HG03280 (cell line): ENCODE measurements around the gene ABCC4.

Experiments
- ATAC-seq: cut with Tn5 transposase; IDR thresholded peaks from one replicate; pipeline ENCODE4 v1.9.1; 2021; ENCODE audit warnings: mild to moderate bottlenecking, moderate library complexity; ENCODE audit not compliant: unreplicated experiment

ABCC4 gene

DNA sequence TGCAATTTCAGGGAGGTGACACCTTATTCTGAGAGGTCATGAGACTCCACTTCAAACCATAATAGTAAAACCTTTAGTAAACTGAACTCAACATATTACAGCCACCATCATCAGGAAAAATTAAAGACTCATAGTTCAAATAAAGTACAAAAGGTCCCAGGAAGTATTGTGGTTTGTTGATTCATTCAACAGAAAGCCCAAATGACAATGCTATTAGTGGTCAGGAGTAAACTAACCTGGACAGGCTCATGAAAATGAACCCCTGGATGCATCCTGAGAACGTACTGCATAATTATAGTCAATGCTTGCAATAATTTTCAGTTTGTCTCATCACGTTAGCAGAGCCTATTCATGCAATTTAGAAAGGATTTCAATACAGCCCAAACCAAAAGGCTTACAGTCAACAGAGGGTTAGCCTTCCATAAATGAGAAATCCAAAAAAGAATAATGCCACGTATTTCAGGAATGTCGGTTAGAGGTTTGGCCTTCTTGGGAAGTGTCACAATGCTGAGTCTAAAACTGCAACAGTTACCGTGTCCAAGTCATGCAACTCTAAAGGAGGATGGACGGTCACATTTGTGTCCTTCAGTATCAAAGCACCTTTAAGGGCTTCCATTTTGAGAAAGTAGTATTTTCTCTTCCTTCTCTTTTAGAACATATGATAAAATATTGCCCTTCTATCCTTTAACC lies 280.8 kb downstream of the ABCC4 start:
- ATAC-seq, result no peak

DNA sequence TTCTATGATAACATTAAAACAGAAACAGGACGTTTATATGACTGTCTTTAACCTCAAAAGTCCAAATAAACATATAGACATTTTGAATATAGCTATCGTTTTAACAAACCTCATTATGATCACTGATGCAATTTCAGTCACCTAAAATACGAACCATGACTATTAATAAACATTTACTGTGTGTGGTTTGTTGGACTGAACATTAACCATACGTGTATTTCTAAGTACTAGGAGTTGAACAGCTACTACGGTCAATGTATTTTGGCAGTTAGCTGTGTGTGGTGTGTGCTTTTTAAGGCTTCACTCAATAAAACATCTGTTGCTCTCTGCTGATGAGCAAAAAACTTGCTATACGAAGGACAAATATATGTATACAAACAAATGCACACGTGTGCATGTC lies 281.4 kb downstream of the ABCC4 start:
- no peak for ATAC-seq

DNA sequence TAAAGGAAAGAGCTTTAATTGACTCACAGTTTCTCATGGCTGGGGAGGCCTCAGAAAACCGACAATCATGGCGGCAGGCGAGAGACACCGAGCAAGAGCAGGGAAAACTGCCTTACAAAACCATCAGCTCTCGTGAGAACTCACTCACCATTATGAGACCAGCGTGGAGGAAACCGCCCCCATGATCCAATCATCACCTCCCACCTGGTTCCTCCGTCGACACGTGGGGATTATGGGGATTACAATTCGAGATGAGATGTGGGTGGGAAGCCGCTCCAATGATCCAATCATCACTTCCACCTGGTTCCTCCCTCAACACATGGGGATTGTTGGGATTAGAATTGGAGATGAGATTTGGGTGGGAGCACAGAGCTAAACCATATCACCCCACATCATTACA lies 293.9 kb downstream of the ABCC4 start:
- ATAC-seq, result no peak

DNA sequence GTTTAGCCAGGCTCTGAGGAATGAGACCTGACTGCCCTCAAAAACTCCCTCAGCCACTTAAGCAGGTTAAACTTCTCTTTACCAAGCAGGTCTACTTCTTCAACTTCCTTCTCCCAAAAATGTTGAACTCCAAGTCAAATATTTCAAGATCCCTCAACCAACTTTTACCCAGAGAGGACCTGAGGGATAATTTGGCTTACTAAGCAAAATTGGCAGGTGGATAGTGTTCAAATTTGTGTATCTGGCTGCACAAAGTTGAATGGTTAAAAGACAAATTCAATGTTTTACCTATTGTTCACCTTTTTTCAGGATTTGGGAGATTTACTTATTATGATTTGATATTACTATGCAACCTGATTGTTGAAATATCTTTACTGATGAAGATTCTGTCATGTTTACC lies 296.0 kb downstream of the ABCC4 start:
- ATAC-seq, result no peak

DNA sequence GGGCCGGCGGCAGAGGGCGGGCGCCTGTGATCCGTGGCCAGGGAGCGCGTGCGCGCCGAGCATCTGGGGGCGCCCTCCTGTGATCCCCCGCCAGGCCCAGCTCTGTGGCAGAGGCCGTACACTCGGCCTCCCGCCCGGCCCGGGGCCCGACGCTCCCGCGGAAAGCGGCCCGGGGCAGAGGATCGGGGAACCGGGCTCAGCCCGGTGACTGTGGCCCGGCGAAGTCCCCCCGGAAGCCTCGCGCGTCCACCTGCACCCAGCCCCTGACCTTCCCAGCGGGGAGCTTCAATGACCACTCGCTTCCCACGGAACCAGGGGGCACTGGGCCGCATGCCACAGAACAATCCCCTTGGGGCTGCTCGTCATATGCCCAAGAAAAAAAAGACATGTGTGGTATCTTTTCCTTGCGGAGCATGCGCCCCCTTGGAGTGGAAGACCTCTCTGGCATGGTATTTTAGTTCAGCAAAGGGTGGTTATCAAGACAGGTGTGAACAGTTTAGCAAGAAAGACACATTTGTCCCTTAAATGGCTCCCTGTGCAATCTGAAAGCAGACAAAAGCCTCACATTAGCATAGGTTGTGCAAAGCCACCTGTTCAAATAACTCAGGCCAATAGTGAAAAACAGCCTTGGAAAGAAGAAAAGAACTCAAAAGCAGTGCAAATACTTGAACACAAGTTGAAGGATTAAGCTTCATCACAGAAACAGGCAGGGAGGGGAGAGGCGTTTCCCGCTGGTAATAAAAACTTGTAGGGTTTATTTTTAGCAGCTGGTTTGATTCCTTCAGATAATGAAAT lies 298.0 kb downstream of the ABCC4 start:
- no peak for ATAC-seq

DNA sequence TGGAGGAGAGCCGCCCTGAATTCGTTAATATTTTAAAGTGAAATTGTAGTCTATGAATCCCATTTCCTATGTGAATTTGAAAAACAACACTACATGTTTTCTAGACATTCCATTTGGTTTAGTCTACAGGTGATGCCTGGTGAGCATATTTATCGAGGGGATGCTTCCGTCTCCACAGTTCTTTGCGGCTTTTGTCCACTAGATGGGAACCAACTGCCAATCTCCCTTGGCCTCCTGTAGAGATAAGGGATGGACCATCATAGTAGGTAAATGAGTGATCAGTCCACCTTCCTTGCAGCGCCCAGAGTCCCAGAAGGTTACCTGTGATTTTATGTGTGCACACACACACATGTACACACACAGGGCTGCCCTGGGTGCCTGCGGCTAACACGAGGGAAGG lies 299.1 kb downstream of the ABCC4 start:
- no peak for ATAC-seq

DNA sequence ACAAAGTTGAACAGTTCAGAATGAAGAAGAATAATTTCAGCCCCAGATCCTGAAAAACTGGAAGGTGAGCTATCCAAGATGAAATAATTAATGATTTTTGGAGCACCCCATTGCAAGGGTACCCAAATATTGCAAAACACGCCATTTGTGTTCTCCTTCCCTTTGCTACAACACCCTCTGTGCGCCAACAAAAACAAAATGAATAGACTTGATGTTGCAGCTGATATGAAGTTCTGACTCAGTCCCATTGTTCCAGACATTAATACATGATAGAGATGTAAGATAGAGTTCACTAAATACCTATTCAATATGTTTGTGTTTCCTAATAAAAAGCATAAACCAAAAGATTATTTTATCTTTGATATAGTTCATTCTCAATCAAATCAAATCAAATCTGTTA lies 301.4 kb downstream of the ABCC4 start:
- no peak for ATAC-seq

DNA sequence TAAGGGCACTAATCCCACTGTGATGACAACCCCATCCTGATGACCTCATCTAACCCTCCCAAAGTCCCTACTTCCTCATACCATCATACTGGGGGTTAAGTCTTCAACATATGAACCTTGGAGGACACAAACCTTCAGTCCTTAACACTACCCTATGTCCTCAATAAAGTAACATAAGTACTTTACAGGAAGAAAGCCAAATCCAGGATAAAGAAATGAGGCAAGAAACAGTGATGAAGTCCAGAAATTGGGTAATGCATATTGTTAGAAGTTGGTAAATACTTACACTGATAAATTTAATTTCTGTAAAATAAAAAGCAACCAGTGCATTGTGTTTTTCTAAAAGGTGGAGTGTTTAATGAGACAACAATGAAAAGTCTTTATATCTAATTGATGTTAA lies 304.1 kb downstream of the ABCC4 start:
- ATAC-seq, result no peak

DNA sequence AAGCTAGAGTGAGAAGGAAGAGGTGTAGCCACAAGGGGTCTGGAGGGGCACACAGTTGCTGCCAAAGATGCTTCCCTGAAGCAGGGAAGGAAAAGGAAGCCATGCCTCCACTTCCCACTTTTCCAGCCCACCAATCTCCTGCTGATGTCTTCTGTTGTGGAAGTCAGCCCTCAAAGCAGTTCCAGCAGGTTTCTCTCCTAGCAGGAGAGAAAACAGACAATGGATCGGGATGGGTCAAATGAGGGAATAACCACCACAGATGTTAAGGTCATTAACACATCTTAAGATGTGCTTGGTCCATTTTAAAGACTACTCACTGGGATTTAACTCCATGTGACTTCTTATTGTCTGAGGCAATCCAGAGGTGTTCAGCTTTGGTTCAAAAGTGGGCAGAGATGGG lies 304.8 kb downstream of the ABCC4 start:
- no peak for ATAC-seq

DNA sequence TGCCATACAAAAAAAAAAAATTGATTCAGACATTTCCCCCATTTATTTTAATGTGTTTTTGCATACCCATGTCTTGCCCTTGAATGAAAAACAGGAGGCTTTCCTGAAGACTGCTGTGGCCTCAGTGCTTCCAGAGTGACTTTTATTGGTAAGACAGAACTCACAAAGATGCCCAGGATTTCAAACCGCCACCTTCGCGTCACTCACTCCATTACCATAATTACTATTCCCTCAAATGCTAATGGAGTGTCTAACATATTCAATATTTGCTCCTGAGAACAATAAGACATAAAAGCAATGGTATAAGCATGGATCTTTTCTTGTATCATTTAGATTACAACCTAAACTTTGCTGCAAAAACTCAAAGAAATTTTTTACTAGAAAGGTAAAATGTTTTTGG lies 306.7 kb downstream of the ABCC4 start:
- no peak for ATAC-seq

DNA sequence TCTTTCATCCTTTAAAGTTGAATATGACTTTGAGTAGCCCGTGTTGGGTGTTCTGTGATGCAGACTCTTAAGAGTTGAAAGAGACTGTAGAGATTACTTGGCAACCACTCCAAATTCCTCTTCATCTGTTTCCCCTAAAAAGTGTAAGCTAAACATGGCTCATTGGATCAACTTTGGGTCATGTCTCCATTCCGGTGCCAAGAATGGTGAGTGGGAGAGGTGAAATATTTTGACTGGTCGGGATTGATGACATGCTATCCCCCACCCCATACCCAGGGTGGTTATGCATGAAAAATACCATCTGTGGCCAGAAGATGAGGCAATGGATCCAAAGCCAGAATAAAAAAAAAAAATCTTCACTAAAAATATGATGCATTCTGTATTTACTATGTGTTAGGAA lies 307.6 kb downstream of the ABCC4 start:
- ATAC-seq, result no peak

DNA sequence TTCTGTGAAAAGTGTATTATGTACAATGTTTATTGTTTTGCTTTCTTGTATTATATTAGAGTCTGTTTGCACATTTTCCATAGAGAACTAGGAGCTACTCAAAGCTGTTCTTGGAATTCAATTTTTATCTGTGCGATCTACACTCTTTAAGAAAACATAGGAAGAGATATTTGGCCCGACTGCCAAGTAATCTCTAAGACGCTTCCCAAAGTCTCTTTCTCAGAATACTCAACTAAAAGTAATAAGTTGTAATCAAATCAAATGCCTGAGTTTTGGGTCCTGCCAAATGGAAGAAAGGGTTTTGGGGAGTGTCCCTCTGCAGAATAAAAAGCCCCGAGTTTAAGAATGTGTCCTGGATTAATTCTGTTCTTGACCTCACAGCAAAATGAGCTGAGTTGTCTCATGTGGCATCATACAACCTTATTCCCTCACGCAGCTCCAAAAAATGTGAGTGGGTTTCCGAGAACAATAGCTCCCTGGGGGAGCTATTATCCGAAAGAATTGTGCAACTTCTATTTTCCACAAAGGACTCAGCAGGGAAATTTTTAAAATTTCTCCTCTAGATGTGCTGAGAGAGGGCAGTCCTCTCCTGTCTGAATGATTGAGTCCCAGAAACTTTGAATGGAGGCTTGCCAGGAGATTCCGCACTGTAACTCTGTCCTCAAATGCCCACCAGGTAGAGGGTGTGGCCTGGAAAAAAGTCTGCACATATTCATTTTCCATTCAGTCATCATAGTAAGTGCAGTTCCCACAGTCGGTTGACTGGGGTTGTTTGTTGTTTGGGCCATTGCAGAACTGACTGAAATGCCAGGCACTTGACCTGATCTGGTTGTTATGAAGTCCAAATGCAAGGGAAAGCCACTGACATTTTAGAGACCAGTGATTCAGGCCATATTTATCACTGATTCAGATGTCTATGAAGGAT lies 309.0 kb downstream of the ABCC4 start:
- no peak for ATAC-seq

DNA sequence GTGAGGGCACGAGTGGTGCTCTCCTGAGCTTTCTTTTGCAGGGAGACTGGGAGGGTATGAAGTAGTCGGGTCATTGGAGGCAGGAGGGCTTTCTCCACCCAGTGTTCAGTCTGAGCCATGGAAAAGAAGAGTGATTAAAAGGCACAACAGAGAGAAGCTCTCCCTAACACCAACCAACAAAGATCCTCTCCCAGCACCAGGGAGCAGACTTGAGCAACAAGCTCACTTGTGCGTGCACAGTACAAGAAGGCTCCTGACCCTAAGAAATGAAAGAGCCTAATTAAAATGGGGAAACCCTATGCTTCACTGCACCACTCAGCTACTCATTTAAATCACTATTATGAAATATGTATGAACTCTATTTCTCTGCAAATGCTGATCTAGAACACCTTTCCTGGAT lies 312.6 kb downstream of the ABCC4 start:
- no peak for ATAC-seq

DNA sequence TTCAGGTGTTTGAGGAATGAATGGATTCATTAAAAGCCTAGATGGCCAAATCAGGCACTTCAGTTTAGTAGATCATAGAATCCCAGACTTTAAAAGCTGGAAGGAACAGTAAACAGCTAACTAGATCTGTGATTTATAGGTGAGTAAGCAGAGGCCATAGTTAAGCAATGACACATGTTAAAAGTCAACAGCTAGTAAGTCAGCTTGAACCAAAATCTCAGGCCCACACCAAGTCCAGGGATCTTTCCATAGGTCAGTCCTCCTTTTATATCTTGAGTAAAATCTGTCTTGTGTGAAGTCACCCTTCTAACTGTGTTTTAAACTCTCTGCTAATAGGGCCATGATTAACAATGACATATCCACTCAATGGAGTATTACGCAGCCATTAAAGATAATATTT lies 313.4 kb downstream of the ABCC4 start:
- ATAC-seq, result no peak

DNA sequence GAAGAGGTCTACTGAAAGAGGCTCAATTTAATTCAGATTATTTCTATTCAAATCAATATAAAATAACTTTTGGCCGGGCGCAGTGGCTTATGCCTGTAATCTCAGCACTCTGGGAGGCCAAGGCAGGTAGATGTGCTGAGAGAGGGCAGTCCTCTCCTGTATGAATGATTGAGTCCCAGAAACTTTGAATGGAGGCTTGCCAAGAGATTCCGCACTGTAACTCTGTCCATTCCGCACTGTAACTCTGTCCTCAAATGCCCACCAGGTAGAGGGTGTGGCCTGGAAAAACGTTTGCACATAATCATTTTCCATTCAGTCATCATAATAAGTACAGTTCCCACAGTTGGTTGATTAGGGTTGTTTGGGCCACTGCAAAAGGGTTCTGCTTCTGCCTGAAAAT lies 314.2 kb downstream of the ABCC4 start:
- no peak for ATAC-seq

DNA sequence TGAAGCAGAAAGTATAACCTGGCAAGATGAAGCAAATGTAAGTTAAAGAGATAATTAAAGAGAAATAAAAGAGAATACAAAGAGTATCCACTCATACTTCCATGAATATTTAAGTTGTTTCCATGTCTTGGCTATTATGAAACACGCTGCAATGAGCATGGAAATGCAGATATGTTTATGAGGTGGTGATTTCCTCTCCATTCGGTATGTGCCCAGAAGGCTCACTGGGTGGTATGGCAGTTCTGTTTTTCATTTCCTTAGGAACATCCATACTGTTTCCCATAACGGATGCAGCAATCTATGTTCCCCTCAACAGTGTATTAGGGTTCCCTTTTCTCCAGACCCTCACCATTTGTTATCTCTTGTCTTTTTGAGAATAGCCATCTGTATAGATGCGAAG lies 316.3 kb downstream of the ABCC4 start:
- ATAC-seq, result no peak

DNA sequence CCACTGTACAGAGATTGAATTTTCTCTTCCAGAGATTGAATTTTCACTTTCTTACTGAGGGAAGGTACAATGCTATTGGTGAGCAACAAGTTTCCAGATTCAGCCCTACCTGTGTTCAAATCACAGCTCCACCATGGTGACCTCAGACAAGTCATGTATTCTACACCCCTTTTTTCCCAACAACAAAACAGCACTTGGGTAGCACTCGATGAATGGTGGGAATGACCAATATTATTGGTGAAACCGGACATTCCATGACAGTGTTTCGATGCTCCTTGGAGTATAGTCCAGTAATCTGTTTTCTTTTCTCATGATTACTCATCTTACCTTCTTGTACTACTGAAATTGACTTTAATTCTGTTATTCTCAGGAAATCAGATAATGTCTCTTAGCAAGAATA lies 322.7 kb downstream of the ABCC4 start:
- no peak for ATAC-seq

DNA sequence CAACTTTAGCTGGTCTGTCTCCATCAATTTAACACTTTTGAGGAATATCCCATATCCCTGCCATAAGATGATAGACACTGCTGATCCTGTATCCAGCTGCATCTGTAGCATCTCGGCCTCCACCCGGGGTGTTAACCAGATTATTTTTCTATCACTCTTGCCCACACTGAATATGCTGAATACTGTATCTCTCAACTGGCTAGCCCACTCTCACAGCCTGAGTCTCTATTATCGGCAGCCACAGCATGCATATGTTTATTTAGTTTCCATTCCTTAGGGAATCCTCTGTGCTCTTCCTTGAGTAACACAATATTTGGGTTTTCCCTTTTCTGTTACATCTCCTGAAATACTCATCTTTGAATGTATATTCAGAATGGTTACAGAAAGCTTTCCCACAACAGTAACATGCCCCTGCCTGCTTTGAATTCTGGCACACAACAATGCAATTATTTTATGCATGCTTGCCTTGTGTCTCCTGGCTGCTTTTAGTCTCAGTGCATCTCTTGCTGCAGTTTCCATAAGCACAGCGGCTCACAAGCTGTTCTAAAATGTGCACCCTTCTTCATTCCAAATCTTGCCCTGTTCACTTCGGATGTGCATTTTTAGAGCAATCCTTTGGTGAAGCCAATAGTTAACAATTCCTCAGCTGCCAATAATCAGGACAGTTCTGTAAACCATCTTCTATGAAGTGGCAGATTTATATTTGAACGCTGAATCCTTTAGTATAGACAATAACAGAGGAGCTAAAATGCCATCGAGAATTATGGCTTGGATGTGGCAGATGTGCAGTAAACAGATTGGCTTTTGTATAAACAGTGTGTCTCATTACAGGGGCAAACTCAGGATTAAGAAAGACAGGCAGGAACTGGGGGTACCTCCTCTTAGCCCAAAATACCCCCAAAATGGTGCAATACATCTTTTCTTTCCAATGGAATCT lies 327.0 kb downstream of the ABCC4 start:
- no peak for ATAC-seq

DNA sequence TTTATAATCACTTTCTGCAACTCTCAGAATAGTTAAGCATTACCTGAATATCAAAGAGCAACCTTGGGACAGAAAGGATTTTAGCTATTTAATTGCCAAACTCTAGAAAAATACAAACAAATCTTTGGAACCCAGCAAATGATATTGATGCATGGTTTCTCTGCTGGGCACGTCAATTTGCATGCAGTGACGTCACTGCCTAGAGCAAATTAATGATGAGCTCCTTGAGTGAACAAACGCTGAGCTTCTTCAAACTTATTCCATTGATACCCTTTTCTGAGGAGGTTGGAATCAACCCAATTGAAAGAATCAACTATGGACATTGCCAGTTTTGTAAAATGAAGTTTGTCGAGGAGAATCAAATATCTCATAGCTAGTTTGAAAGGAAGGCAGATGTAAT lies 329.0 kb downstream of the ABCC4 start:
- no peak for ATAC-seq
